GM12801 (cell line): ENCODE measurements around the gene PGS1.

Experiments
- CTCF ChIP-seq: IDR thresholded peaks from one replicate; pipeline ENCODE4 v1.5.1; 2011; ENCODE audit warnings: control low read depth; ENCODE audit not compliant: insufficient read length; ENCODE audit errors: extremely low read depth

PGS1 gene

DNA sequence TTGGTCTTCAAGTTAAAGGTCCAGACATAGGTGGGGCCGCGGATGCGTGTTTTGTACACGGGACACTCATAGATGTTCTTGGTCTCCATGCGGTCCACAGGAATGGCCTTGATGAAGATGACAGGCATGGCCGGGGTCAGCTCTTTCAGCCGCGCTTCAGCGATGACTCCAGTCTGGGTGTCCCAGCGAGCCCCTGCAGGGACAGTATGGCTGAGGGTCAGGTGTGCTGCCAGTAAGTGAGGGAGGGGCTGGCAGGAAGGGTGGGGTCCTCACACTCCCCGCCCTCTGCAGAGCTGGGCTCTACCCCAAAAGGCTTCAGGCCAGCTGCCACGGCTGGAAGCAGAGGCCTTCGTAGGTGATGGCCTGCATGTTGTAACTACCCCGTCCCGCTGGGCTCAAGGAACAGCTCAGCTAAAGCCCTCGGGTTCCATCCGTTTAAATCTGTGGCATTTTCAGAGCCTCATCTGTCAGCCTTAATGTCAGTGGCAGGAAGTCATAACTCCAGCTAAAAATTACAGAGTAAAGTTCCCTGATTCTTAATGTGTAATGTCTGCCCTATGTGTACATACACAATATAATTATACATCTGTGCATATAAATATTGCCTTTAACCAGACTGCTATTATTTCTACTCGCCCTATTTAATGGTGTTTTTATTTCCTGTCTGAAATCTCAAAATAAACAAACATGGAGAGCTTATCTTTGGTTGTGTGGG lies 45.7 kb downstream of the PGS1 start:
- no peak for TF ChIP-seq CTCF

GRCh38 chr17:78425429-78425828 lies 47.0 kb downstream of the PGS1 start:
- TF ChIP-seq CTCF = no peak

DNA sequence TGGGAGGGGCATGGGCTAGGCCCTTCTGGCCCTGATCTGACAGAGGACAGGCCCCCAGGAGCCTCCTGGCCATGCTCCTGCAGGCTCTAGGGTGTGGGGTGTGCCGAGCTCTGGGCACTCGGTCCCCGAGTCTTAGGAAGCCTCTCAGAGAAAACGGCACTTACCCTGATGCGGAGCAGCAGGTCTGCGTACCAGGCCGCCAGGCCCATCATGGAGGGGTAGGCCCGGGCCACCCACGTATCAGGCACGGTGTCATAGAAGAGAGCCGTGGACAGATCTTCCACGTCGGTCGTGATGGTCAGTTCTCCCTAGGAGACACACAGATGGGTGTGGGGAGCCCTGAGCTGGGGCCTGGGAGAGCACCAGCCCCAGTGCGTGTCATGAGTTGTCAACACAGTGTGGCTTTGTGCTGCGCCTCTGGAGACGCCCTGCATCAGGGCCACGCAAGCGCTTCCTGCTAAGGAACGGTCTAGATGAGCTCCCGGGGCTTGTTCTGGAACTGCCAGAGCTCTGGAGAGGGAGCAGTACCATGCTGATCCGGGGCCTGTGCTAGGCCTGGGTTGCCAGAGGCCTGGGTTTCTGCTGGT lies 47.9 kb downstream of the PGS1 start:
- no peak for TF ChIP-seq CTCF

DNA sequence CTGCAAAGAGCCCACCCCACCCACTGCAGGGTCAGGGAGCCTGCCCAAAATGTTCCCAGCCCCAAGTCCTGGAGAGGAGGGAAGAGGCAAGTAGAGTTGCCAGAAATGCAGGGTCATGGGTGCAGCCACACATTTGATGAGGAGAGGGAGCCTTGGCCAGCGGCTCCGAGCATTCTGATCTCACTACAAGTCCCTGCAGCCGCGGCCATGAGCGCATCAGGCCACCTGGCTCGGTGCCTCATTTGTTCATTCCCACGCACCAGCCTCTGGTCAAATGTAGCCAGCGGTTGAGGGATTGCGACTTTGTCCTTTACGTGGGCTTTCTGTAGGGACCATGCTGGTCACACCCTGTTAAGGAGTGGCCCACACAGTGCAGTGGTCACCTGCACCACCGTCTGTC lies 48.7 kb downstream of the PGS1 start:
- TF ChIP-seq CTCF = no peak

DNA sequence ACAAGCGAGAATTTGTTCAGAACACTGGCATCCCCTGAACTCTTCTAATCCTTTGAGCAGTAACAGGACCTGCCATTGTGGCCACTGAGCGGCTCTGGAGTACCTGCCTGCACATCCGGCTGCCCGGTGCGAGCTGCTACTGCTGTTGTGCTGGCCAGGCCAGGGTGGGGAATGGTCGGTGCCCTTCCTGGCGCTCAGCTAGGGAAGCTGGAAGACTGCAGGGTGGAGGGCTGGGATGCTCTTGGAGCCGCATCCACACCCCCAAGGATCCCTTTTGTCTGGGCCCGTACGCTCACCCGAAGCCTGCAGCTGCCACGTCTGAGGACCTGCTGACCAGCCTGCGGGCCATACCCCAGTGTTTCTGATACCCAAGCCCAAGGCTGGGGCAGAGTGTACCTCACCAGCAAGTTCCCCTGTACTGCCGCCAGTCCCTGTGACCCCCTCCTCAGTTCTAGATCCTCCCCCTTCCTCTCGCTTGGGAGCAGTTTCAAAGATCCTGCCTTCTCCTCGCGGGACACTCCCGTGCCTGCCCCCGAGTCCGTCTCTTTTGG lies 49.7 kb downstream of the PGS1 start:
- TF ChIP-seq CTCF = no peak

GRCh38 chr17:78428836-78429617 lies 50.6 kb downstream of the PGS1 start:
- TF ChIP-seq CTCF = no peak

DNA sequence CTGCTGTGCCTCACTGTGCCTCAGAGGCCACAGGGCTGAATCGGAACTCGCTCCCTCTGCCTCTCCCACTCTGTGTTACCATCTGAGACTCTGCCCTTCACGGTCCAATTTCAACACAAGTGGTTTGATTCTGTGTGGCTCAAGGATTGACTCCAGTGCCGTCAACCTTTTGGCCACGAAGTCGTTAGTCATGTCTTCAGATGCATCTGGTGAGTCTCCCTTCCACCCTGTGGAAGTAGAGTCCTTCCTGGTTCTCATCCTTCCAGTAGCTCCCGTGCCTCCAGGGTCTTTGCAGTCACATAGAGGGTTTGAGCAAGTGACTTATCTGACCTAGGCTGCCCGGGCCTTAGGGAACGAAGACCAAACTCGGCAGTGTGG lies 51.2 kb downstream of the PGS1 start:
- TF ChIP-seq CTCF = no peak
